Measurements from ENCODE around the gene DLGAP1. TPM values are rescaled to one million over a fixed set of nuclear protein-coding genes. Genes with fewer than 3 reads are reported as not detected.

DLGAP1 gene
- total and polyA plus RNA-seq, 2 of the 4 experiments (the other 2 are of a cell fraction), result under 0.01 to 0.09 TPM

DNA sequence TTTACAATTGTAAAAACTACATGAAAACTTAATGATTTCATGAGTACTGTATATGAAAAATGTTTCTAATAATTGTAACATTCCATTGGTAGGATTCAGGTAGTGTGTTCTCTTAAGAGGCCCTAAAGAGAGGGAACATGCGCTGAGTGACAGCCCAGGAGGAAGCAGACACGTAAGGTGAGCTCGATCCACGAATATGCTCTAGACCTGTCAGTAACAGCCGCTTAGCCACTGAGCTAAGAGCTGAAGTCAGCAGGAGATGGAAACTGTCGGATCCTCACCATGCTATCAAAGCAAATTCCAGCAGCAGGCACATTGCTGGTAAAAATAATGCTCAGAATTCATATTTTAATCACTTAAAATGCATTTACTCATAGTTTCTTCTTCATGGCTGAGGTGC, 658.7 kb downstream of the DLGAP1 start:
- TF ChIP-seq MXI1 (IDR thresholded peaks at IDR 0.05; ENCODE audit: borderline replicate concordance, low read depth, low read length), result no peak
- no peak for TF ChIP-seq RCOR1 (IDR thresholded peaks at IDR 0.05; ENCODE audit: insufficient replicate concordance, low read length)
- TF ChIP-seq POLR2A (IDR thresholded peaks at IDR 0.05; ENCODE audit: low read depth, low read length), result no peak
- TF ChIP-seq MAZ (IDR thresholded peaks at IDR 0.05; ENCODE audit: borderline replicate concordance, low read depth, low read length), result no peak
- TF ChIP-seq, protein P1, sequence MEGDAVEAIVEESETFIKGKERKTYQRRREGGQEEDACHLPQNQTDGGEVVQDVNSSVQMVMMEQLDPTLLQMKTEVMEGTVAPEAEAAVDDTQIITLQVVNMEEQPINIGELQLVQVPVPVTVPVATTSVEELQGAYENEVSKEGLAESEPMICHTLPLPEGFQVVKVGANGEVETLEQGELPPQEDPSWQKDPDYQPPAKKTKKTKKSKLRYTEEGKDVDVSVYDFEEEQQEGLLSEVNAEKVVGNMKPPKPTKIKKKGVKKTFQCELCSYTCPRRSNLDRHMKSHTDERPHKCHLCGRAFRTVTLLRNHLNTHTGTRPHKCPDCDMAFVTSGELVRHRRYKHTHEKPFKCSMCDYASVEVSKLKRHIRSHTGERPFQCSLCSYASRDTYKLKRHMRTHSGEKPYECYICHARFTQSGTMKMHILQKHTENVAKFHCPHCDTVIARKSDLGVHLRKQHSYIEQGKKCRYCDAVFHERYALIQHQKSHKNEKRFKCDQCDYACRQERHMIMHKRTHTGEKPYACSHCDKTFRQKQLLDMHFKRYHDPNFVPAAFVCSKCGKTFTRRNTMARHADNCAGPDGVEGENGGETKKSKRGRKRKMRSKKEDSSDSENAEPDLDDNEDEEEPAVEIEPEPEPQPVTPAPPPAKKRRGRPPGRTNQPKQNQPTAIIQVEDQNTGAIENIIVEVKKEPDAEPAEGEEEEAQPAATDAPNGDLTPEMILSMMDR (conservative IDR thresholded peaks at IDR 0.05; ENCODE audit: low read depth, low read length), result no peak
- TF ChIP-seq FOS (IDR thresholded peaks at IDR 0.05; ENCODE audit: low read depth, low read length), result no peak
- no peak for TF ChIP-seq BHLHE40 (IDR thresholded peaks at IDR 0.05; ENCODE audit: low read depth, low read length)
- TF ChIP-seq, protein P2, sequence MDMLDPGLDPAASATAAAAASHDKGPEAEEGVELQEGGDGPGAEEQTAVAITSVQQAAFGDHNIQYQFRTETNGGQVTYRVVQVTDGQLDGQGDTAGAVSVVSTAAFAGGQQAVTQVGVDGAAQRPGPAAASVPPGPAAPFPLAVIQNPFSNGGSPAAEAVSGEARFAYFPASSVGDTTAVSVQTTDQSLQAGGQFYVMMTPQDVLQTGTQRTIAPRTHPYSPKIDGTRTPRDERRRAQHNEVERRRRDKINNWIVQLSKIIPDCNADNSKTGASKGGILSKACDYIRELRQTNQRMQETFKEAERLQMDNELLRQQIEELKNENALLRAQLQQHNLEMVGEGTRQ (IDR thresholded peaks at IDR 0.05; ENCODE audit: low read depth, low read length), result no peak
- no peak for TF ChIP-seq RFX5 (IDR thresholded peaks at IDR 0.05; ENCODE audit: low read depth, low read length)
- no peak for TF ChIP-seq RAD21 (IDR thresholded peaks at IDR 0.05; ENCODE audit: low read length)
- no peak for TF ChIP-seq MAFK (IDR thresholded peaks at IDR 0.05; ENCODE audit: low read depth, low read length)
- TF ChIP-seq CHD1 (IDR thresholded peaks at IDR 0.05; ENCODE audit: low read depth, low read length), result no peak
- TF ChIP-seq CEBPB (IDR thresholded peaks at IDR 0.05; ENCODE audit: low read depth, low read length), result no peak
- TF ChIP-seq, protein P3, sequence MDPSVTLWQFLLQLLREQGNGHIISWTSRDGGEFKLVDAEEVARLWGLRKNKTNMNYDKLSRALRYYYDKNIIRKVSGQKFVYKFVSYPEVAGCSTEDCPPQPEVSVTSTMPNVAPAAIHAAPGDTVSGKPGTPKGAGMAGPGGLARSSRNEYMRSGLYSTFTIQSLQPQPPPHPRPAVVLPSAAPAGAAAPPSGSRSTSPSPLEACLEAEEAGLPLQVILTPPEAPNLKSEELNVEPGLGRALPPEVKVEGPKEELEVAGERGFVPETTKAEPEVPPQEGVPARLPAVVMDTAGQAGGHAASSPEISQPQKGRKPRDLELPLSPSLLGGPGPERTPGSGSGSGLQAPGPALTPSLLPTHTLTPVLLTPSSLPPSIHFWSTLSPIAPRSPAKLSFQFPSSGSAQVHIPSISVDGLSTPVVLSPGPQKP (IDR thresholded peaks at IDR 0.05; ENCODE audit: borderline replicate concordance, low read depth, low read length), result no peak
- no peak for TF ChIP-seq SMC3 (IDR thresholded peaks at IDR 0.05; ENCODE audit: low read depth, low read length)
- TF ChIP-seq NFE2L2 (IDR thresholded peaks at IDR 0.05; ENCODE audit: low read depth, low read length), result no peak
- no peaks in the 10 kb centered on the region for H3K9me3 ChIP-seq (ENCODE audit: control insufficient read depth, insufficient read depth, low read length)
- in situ Hi-C loops (cut with MboI; ENCODE audit: low sequenced_read_pairs), result no loop called here
- no peak overlapping the region; the same call in 1 of the 2 replicates for H4K91ac ChIP-seq (ENCODE audit: insufficient read depth, low read depth, low read length)
- no peaks in the 10 kb centered on the region for H3K79me1 ChIP-seq (ENCODE audit: low read depth in 1 of 2, low read length in 2 of 2)
- POLR2A ChIA-PET (ENCODE audit: unreplicated experiment), result no interaction called here
- dilution Hi-C loops (cut with HindIII; ENCODE audit: low sequenced_read_pairs, unreplicated experiment), result no loop called here
- no peak overlapping the region; the same call in 1 of the 2 replicates for H3K18ac ChIP-seq (ENCODE audit: low read depth, low read length)
- peaks cover 13% of the 10 kb centered on the region for H3K9me1 ChIP-seq (ENCODE audit: insufficient read depth, low read length)
- ATAC-seq (ENCODE audit: low read depth) (no peak), DNase-seq (no peak)
- no peak overlapping the region for H2AK9ac ChIP-seq (replicated peaks; ENCODE audit: low read depth, low read length, poor library complexity)
- peaks cover 10% of the 10 kb centered on the region for H3K4me1 ChIP-seq (ENCODE audit: control insufficient read depth, insufficient read depth, low read length)
- H3K56ac ChIP-seq (ENCODE audit: extremely low read depth, insufficient read depth, low read length), result no peak overlapping the region
- H2AFZ ChIP-seq (replicated peaks; ENCODE audit: low read length, poor library complexity), result peak overlapping the region; percentile 61
- no peak overlapping the region for H2BK5ac ChIP-seq (ENCODE audit: low read depth, low read length, poor library complexity, severe bottlenecking)
- H3K27ac ChIP-seq (ENCODE audit: insufficient read depth, low read length), result no peak overlapping the region
- BruUV-seq (replicated peaks), result no TSS peak
- peak overlapping the region; percentile 94; the same call in 1 of the 3 replicates for H2BK15ac ChIP-seq (ENCODE audit: low read depth, low read length)
- H3K4ac ChIP-seq (ENCODE audit: low read depth, low read length), result peak overlapping the region; percentile 67
- no peak overlapping the region for H3K9ac ChIP-seq (ENCODE audit: low read depth, low read length)
- H3K36me3 ChIP-seq (ENCODE audit: control insufficient read depth, insufficient read depth, low read length), result no peaks in the 10 kb centered on the region
- no peak overlapping the region for H3K4me2 ChIP-seq (ENCODE audit: low read depth, low read length)
- peak overlapping the region; percentile 52; the same call in 1 of the 2 replicates for H2BK20ac ChIP-seq (ENCODE audit: low read depth, low read length)
- H4K8ac ChIP-seq (ENCODE audit: low read depth in 2 of 2, low read length in 2 of 2), result peak overlapping the region in 1 of 2 experiments; percentile 38; a peak in 1 of 4 replicates
- H3K23ac ChIP-seq (ENCODE audit: low read depth, low read length), result no peak overlapping the region
- CTCF ChIA-PET, result interaction anchor here (0.6 kb wide), 2 partner anchors 61 to 368 kb away, joined by 3 read pairs; no protein-coding TSS in a partner anchor
- WGBS, 2 experiments (ENCODE audit: extremely low coverage in 2 of 2, insufficient read length in 1 of 2), result no CpG with 5 or more reads among the region's 6 CpGs
- H4K5ac ChIP-seq (ENCODE audit: low read depth, low read length), result no peak overlapping the region
- H3K4me3 ChIP-seq (ENCODE audit: insufficient read depth, low read depth, low read length), result no peak overlapping the region
- H2AK5ac ChIP-seq (ENCODE audit: low read depth, low read length), result peak overlapping the region; percentile 83; the same call in 1 of the 2 replicates
- no peak overlapping the region for H3K14ac ChIP-seq (replicated peaks; ENCODE audit: low read depth, low read length)
- H2BK120ac ChIP-seq (ENCODE audit: low read depth, low read length), result peak overlapping the region; percentile 64; the same call in 1 of the 2 replicates
- no peaks in the 10 kb centered on the region for H3K27me3 ChIP-seq (ENCODE audit: control insufficient read depth, insufficient read depth, low read length)
- intact Hi-C loops (cut with micrococcal nuclease), result no loop called here
- H4K20me1 ChIP-seq (ENCODE audit: insufficient read depth, low read length), result no peaks in the 10 kb centered on the region
